HuH-7.5 (cell line): ENCODE results near the gene DNM2.
"Not testable (repeated sequence)": the region's sequence is repeated elsewhere in the genome, so short reads cannot be mapped to it uniquely, and the experiment has no call there.

Experiments used
- DNase-seq: peaks from one replicate; pipeline ENCODE4 v3.0.0; 2011; ENCODE audit warnings: low spot score

Gene DNM2

DNA sequence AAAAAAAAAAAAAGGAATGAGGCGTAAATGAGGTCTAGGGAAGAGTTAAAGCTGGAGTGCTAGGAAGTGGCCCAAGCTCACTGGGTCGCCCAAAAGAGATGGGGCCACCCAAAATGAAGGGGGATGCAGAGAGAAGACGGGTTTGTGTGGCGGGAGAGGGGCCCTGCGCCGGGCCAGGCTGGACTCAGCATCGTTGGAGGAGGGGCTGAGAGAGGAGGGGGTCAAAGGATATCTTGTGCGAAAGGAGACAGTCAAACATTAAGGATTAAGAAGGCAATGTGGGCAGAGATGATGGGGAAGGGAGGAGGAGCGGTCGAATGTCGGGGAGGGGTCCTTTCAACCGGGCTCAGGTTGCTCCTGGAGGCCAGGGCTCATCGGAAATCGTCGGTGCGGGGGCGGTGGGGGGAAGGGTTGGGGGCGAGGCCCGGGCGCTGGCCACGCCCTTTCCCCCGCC, 152.6 kb downstream of the DNM2 start:
- DNase-seq = no peak

DNA sequence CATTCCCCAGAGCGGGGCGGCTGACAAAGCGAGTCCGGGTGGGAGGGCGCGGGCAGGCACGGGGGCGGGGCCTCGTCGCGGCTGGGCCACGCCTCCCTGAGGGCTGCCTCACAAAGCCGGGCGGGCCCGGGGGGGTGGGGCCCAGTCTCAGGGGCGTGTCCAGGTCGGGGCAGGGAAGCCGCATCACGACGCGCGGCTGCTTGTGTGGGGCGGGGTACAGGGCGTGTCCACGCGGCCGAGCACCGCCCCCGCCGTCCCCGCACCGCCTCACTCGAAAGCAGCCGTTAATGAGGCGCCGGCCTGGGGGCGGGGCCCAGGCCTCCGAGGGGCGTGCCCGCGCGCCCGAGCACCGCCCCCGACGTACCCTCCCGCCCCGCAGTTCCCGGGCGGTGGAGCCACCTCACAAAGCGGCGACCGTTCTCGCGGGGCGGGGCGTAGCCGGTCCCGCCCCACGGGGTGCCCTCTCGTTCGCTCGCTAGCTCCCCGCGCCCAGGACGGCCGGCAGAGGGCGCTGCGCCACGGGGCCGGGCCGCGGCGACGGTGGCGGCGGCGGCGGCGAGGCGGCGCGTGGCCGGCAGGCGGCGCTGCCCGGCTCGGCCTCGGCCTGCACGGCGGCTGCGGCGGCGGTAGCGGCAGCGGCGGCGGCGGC, 153.2 kb downstream of the DNM2 start, which contains the start of gene CARM1:
CARM1 (plus strand) TSS at position 599 of the 649 bp plus-strand sequence. CDS start 150 bp downstream, outside the sequence.
- peak; percentile 97 for DNase-seq

- peak; percentile 53 for DNase-seq
Measured at GRCh38 chr19:10871711-10872545, 154.0 kb downstream of the DNM2 start.

GRCh38 chr19:10872546-10873107, 154.7 kb downstream of the DNM2 start:
- no peak for DNase-seq

DNA sequence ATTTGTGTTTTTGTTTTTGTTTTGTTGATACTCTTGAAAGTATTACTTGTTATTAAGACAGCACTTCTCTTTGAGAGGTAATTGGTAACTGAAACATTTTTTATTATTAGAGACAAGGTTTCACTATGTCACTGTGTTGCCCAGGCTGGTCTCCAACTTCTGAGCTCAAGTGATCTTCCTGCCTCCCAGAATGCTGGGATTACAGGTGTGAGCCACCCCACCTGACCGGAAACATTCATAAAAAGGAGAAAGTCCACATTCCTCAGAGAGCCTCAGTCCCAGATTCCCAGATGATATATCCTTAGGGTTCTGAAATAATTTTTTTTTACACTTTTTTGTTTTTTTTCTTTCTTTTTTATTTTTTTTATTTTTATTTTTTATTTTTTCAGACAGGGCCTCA, 156.1 kb downstream of the DNM2 start:
- DNase-seq = no peak

DNA sequence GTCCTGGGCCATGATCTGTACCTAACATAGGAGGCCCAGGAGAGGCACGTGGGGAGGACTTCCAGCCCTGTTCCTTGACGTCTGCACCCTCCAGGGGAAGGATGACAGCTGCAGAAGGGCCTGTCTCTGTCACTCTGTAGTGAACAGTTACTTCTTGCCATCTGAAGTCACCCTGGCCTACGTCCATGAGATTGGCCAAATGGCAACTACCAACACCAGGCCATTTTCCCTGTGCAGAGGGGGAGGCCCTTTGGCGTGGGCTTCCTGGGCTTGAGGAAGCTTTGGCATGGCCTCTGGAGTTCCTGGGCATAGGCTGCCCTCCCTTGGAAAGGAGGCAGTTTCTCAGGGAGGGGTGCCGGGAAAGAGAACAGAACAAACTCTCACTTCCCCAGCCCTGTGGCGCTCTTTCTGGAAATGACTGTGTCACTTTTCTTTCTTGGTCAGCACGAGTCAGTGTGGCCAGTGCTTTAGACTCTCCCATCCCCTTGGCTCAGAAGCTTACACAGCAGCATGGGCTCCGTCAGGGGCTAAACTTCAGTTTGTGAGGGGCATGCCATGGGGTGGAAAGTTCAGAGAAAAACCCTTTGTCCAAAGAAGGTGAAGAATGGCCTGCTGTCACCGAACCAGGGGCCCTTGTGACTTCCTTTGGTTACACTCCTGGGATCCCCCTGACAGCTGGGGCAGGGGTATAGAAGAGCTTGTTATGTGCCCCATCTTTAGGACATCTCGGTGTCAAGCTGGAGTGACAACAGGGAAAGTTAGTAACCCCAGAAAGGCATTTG, 158.8 kb downstream of the DNM2 start:
- no peak for DNase-seq

DNA sequence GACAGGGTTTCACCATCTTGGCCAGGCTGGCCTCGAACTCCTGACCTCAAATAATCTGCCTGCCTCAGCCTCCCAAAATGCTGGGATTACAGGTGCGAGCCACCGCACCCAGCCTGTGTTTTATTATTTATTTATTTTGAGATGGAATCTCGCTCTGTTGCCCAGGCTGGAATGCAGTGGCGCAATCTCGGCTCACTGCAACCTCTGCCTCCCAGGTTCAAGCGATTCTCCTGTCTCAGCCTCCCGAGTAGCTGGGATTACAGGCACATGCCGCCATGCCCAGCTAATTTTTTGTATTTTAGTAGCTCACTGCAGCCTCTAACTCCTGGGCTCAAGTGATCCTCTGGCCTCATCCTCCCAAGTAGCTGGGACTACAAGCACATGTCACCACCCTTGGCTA, 159.7 kb downstream of the DNM2 start:
- DNase-seq = not testable (repeated sequence)

- DNase-seq = no peak
Measured at GRCh38 chr19:10878253-10878652, 160.4 kb downstream of the DNM2 start.
